ENCODE measurements around the gene PDE4A. TPM values are rescaled to one million over a fixed set of nuclear protein-coding genes. Genes with fewer than 3 reads are reported as not detected.
A peak's percentile ranks its signal among the peaks of the same experiment; 100 is the strongest.

Gene PDE4A
- total RNA-seq, 4 donors from 2014 or later, result 9.0 to 15.9 (median 13.1) TPM

GRCh38 chr19:10486551-10486950 is 66.2 kb downstream of the PDE4A start:
- in situ Hi-C loops (cut with MboI; ENCODE audit: low pct_ligation_motif_present in 1 of 4, low pct_unique_long_range_greater_than_20kb in 1 of 4, low sequenced_read_pairs in 3 of 4), result no loop called here
- Histone ChIP-seq H3K4me1 (peaks cover 0 to 15% (median 2%) of the 10 kb centered on the region in 4 donors), H3K4me3 (no peak overlapping the region), H3K27me3 (no peaks in the 10 kb centered on the region), H3K36me3 (peaks cover 0 to 43% (median 24%) of the 10 kb centered on the region in 4 donors), H3K9me3 (no peaks in the 10 kb centered on the region), H3K27ac (no peak overlapping the region)
- 67% methylated on average over 13 of the region's 13 CpGs; no CpG with 5 or more reads in 1 of the 2 donors for WGBS, 2 donors (ENCODE audit: low coverage in 1 of 2)
- no peak for TF ChIP-seq EP300 (IDR thresholded peaks at IDR 0.05; ENCODE audit: low read depth)
- TF ChIP-seq CTCF (IDR thresholded peaks at IDR 0.05), result no peak
- TF ChIP-seq POLR2AphosphoS5 (IDR thresholded peaks at IDR 0.05), result no peak
- no peak for TF ChIP-seq POLR2A (IDR thresholded peaks at IDR 0.05)
- intact Hi-C loops (cut with DNase I; ENCODE audit: low total_unique reads), result no loop called here
- DNase-seq, result no peak

- no peak overlapping the region for H3K4me3 ChIP-seq
- intact Hi-C loops (cut with DNase I; ENCODE audit: low total_unique reads) (no loop called here), in situ Hi-C loops (cut with MboI; ENCODE audit: low pct_ligation_motif_present in 1 of 4, low pct_unique_long_range_greater_than_20kb in 1 of 4, low sequenced_read_pairs in 3 of 4) (no loop called here)
- no peaks in the 10 kb centered on the region for H3K27me3 ChIP-seq
- H3K9me3 ChIP-seq, result no peaks in the 10 kb centered on the region
- no peak for TF ChIP-seq CTCF (IDR thresholded peaks at IDR 0.05)
- no peak for TF ChIP-seq POLR2AphosphoS5 (IDR thresholded peaks at IDR 0.05)
- TF ChIP-seq EP300 (IDR thresholded peaks at IDR 0.05; ENCODE audit: low read depth), result no peak
- TF ChIP-seq POLR2A (IDR thresholded peaks at IDR 0.05), result no peak
- DNase-seq, result no peak
- WGBS, 2 donors (ENCODE audit: low coverage in 1 of 2), result 97% methylated on average over 41 of the region's 43 CpGs; no CpG with 5 or more reads in 1 of the 2 donors
- no peak overlapping the region for H3K27ac ChIP-seq
- peaks cover 0 to 1% (median 0%) of the 10 kb centered on the region in 4 donors for H3K4me1 ChIP-seq
- H3K36me3 ChIP-seq, result peaks cover 0 to 57% (median 33%) of the 10 kb centered on the region in 4 donors
Measured at GRCh38 chr19:10491472-10492047, 71.2 kb downstream of the PDE4A start.

GRCh38 chr19:10497371-10497770 is 77.0 kb downstream of the PDE4A start:
- Histone ChIP-seq H3K27me3 (no peaks in the 10 kb centered on the region), H3K27ac (peak overlapping the region in 2 of 4 donors; percentile 81 to 84), H3K4me3 (no peak overlapping the region), H3K36me3 (peaks cover 0 to 19% (median 8%) of the 10 kb centered on the region in 4 donors), H3K9me3 (no peaks in the 10 kb centered on the region), H3K4me1 (peaks cover 20 to 52% (median 38%) of the 10 kb centered on the region in 4 donors)
- no peak for TF ChIP-seq EP300 (IDR thresholded peaks at IDR 0.05; ENCODE audit: low read depth)
- 93 to 100% methylated on average over 1 to 4 of the region's 4 CpGs for WGBS, 2 donors (ENCODE audit: low coverage in 1 of 2)
- intact Hi-C loops (cut with DNase I; ENCODE audit: low total_unique reads), result no loop called here
- DNase-seq, result no peak
- in situ Hi-C loops (cut with MboI; ENCODE audit: low pct_ligation_motif_present in 1 of 4, low pct_unique_long_range_greater_than_20kb in 1 of 4, low sequenced_read_pairs in 3 of 4), result no loop called here

- no peak for DNase-seq
- Histone ChIP-seq H3K4me3 (no peak overlapping the region), H3K27me3 (no peaks in the 10 kb centered on the region), H3K27ac (peak overlapping the region in 3 of 4 donors; percentile 80 to 98 (median 81)), H3K9me3 (no peaks in the 10 kb centered on the region), H3K36me3 (peaks cover 0 to 19% (median 8%) of the 10 kb centered on the region in 4 donors), H3K4me1 (peaks cover 20 to 57% (median 41%) of the 10 kb centered on the region in 4 donors)
- intact Hi-C loops (cut with DNase I; ENCODE audit: low total_unique reads) (loop anchor here (10.0 kb wide), 2 partner anchors 65 to 145 kb away; partner anchors contain the start of genes CDKN2D and KRI1), in situ Hi-C loops (cut with MboI; ENCODE audit: low pct_ligation_motif_present in 1 of 4, low pct_unique_long_range_greater_than_20kb in 1 of 4, low sequenced_read_pairs in 3 of 4) (no loop called here)
- WGBS, 2 donors (ENCODE audit: low coverage in 1 of 2), result 88 to 100% methylated on average over 1 to 16 of the region's 24 CpGs
- no peak for TF ChIP-seq POLR2AphosphoS5 (IDR thresholded peaks at IDR 0.05)
- TF ChIP-seq CTCF (IDR thresholded peaks at IDR 0.05), result no peak
- no peak for TF ChIP-seq EP300 (IDR thresholded peaks at IDR 0.05; ENCODE audit: low read depth)
- no peak for TF ChIP-seq POLR2A (IDR thresholded peaks at IDR 0.05)
Measured at GRCh38 chr19:10499550-10500246, 79.4 kb downstream of the PDE4A start.

Measured in transverse colon (tissue), 4 donors.